Subcutaneous abdominal adipose tissue (tissue), 5 donors: ENCODE data around the gene MEOX1.

Source experiments
- H3K27ac ChIP-seq: one replicate; pipeline ENCODE4 v1.7.0; 2013; ENCODE audit warnings: low read depth, mild to moderate bottlenecking, inconsistent platforms, low read length, moderate library complexity
- H3K27me3 ChIP-seq, 5 donors: one replicate each; pipeline ENCODE4 v1.7.0; 2013; ENCODE audit warnings: low read length in 5 of 5, inconsistent platforms in 1 of 5; ENCODE audit not compliant: control insufficient read depth in 5 of 5, insufficient read depth in 4 of 5
- H3K36me3 ChIP-seq, 5 donors: one replicate each; pipeline ENCODE4 v1.7.0; 2013; ENCODE audit warnings: low read length in 5 of 5; ENCODE audit not compliant: control insufficient read depth in 5 of 5, insufficient read depth in 5 of 5
- H3K4me1 ChIP-seq, 5 donors: one replicate each; pipeline ENCODE4 v1.7.0; 2013; ENCODE audit warnings: low read length in 5 of 5, mild to moderate bottlenecking in 3 of 5, moderate library complexity in 1 of 5; ENCODE audit not compliant: control insufficient read depth in 5 of 5, insufficient read depth in 5 of 5
- H3K4me3 ChIP-seq, 5 donors: one replicate each; pipeline ENCODE4 v1.7.0; 2013; ENCODE audit warnings: low read length in 5 of 5, low read depth in 1 of 5
- H3K9ac ChIP-seq, 5 donors: one replicate each; pipeline ENCODE4 v1.7.0; 2013; ENCODE audit warnings: low read length in 5 of 5, mild to moderate bottlenecking in 4 of 5, moderate library complexity in 3 of 5
- H3K9me3 ChIP-seq, 5 donors: one replicate each; pipeline ENCODE4 v1.7.0; 2013; ENCODE audit warnings: low read length in 5 of 5; ENCODE audit not compliant: control insufficient read depth in 5 of 5
- donor health status: healthy.
- donor health status: healthy.
- donor health status: healthy.
- donor health status: healthy.
- donor health status: healthy.

Gene MEOX1

DNA sequence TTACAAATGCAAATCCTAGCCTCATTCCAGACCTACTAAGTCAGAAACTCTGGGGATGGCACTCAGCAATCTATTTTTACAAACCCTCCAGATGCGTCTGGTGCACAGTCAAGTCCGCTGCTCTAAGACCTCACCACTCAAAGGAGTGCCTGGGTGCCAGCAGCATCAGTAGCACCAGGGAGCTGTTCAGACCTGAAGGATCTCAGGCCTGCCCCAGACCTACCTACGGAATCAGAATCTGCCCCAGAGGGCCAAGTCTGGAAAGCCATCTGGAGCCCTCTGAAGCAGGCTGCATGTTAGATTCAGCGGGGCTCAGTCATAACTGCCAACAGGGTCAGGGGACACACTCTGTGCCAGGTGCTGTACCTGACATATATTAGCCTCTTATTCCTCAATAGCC, 17.6 kb downstream of the MEOX1 start:
- Histone ChIP-seq H3K4me3 (no peak overlapping the region), H3K9me3 (no peaks in the 10 kb centered on the region), H3K9ac (no peak overlapping the region), H3K36me3 (no peaks in the 10 kb centered on the region), H3K27ac (no peak overlapping the region), H3K4me1 (peaks cover 2 to 39% (median 13%) of the 10 kb centered on the region in 5 donors), H3K27me3 (peaks cover 0 to 8% (median 7%) of the 10 kb centered on the region in 5 donors)

DNA sequence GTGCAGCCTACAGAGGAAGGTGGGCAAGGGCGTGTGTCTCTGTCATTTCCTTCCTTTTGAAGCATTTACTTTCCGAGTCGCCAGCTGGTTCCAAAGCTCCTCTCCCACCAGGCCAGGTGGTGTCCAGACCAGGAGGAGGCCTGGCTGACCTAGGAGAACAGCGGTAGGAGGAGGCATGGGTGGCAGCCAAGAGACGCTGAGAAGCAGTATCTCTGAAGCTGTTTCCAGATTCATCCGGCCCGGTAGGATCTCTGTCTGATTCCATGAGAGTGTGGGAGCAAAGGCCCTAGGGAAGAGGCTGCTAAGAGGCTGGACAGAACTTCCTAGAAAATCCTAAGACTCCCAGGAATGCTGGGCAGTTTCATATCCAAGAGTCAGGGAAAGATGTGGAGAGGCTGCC, 20.3 kb downstream of the MEOX1 start:
- Histone ChIP-seq H3K4me1 (peaks cover 0 to 17% (median 11%) of the 10 kb centered on the region in 5 donors), H3K27ac (peak overlapping the region; percentile 54), H3K4me3 (no peak overlapping the region), H3K9me3 (no peaks in the 10 kb centered on the region), H3K9ac (no peak overlapping the region), H3K27me3 (peaks cover 0 to 7% (median 7%) of the 10 kb centered on the region in 5 donors), H3K36me3 (no peaks in the 10 kb centered on the region)

- no peaks in the 10 kb centered on the region for H3K9me3 ChIP-seq
- H3K27ac ChIP-seq: no peak overlapping the region
- peaks cover 0 to 6% (median 3%) of the 10 kb centered on the region in 5 donors for H3K27me3 ChIP-seq
- no peak overlapping the region for H3K9ac ChIP-seq
- H3K36me3 ChIP-seq: no peaks in the 10 kb centered on the region
- H3K4me1 ChIP-seq: peaks cover 0 to 14% (median 3%) of the 10 kb centered on the region in 5 donors
- no peak overlapping the region for H3K4me3 ChIP-seq
These were observed 21.1 kb downstream of the MEOX1 start for GRCh38 chr17:43640491-43641252.

DNA sequence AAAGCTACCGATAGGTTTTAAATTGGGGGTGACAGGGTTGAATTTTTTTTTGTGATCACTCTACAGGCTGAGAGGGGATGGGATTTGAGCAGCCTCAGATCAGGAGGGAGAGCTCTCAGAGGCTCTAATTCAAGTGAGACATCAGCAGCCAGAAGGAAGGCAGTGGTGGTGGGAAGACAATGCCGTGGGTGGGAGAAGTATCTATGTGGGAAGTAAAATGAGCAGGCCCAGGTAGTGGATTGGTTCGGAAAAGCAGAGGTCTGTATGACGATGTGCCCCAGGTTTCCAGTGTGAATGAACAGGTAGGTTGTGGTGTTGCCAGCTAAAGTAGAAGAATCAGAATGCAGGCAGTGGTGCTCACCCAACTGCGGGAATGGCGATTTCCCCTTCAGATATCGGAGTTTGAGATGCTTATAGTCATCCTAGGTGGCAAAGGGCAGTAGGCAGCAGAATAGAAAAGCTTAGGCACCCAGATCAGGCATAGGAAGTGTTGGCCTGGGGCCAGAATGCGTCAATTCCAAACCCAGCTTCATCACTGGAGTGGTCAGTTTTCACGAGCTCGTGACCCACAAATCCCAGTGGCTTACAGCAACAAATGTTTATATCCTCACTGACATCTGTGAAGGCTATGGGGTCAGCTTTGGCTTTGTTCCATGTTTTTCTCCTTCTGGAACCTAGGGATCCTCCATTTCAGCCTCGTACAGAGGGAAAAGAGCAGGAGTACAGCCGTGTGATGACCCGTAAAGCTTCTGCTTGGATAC, 24.0 kb downstream of the MEOX1 start:
- Histone ChIP-seq H3K36me3 (no peaks in the 10 kb centered on the region), H3K9ac (no peak overlapping the region), H3K27me3 (no peaks in the 10 kb centered on the region), H3K9me3 (no peaks in the 10 kb centered on the region), H3K27ac (no peak overlapping the region), H3K4me3 (no peak overlapping the region), H3K4me1 (peaks cover 6 to 23% (median 10%) of the 10 kb centered on the region in 5 donors)

DNA sequence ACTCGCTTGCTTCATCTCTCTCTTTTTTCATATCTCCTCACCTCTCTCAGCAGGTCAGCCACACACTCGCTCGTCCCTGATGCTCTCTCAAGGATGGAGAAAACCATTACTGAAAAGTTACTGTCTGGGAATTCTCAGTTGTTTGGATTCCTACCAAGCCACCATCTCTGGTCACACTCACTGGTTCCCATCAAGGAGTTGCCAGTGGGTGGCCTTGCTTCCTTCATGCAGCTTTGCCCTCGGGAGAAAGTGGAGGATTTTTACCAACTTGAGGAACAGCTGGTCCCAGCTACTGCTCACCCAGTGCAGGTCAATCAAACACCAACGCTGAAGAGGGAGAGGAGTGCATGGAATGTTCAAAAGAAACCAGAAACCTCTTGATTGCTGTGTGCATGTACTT, 25.3 kb downstream of the MEOX1 start:
- Histone ChIP-seq H3K4me3 (no peak overlapping the region), H3K9ac (no peak overlapping the region), H3K27me3 (no peaks in the 10 kb centered on the region), H3K27ac (no peak overlapping the region), H3K9me3 (no peaks in the 10 kb centered on the region), H3K4me1 (peaks cover 6 to 23% (median 10%) of the 10 kb centered on the region in 5 donors), H3K36me3 (no peaks in the 10 kb centered on the region)

GRCh38 chr17:43634591-43635125, 27.1 kb downstream of the MEOX1 start:
- peak overlapping the region in 1 of 5 donors; percentile 4 for H3K9ac ChIP-seq
- H3K27me3 ChIP-seq: peaks cover 0 to 2% (median 0%) of the 10 kb centered on the region in 5 donors
- peaks cover 6 to 23% (median 10%) of the 10 kb centered on the region in 5 donors for H3K4me1 ChIP-seq
- H3K9me3 ChIP-seq: no peaks in the 10 kb centered on the region
- H3K27ac ChIP-seq: peak overlapping the region; percentile 51
- H3K36me3 ChIP-seq: no peaks in the 10 kb centered on the region
- no peak overlapping the region for H3K4me3 ChIP-seq

- H3K9me3 ChIP-seq: no peaks in the 10 kb centered on the region
- H3K27ac ChIP-seq: no peak overlapping the region
- no peak overlapping the region for H3K4me3 ChIP-seq
- H3K4me1 ChIP-seq: peaks cover 6 to 34% (median 17%) of the 10 kb centered on the region in 5 donors
- no peak overlapping the region for H3K9ac ChIP-seq
- H3K36me3 ChIP-seq: no peaks in the 10 kb centered on the region
- H3K27me3 ChIP-seq: peaks cover 0 to 6% (median 2%) of the 10 kb centered on the region in 5 donors
These were observed 29.5 kb downstream of the MEOX1 start for GRCh38 chr17:43632221-43632620.

DNA sequence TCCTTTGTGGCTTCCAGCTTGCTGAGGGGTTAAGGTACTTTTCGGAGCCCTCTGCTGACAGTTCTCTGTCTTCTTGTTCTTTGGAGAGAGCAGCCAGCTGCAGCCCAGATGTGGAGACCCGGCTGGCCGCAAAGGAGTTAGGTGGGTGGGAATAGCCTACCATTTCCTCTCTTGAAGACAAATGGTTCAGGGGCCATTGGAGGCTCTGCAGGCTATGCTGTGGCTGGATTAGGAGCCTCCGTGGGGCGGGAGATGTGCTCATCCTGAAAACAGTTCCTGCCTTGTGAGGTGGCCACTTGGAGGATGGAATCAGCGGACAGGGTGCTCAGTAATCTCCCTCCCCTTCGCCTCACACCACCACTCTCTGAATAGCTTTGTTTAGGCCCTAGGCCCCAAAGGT, 30.3 kb downstream of the MEOX1 start:
- no peak overlapping the region for H3K4me3 ChIP-seq
- H3K4me1 ChIP-seq: peaks cover 6 to 34% (median 17%) of the 10 kb centered on the region in 5 donors
- H3K9ac ChIP-seq: no peak overlapping the region
- peaks cover 0 to 6% (median 2%) of the 10 kb centered on the region in 5 donors for H3K27me3 ChIP-seq
- no peaks in the 10 kb centered on the region for H3K9me3 ChIP-seq
- no peaks in the 10 kb centered on the region for H3K36me3 ChIP-seq
- no peak overlapping the region for H3K27ac ChIP-seq

DNA sequence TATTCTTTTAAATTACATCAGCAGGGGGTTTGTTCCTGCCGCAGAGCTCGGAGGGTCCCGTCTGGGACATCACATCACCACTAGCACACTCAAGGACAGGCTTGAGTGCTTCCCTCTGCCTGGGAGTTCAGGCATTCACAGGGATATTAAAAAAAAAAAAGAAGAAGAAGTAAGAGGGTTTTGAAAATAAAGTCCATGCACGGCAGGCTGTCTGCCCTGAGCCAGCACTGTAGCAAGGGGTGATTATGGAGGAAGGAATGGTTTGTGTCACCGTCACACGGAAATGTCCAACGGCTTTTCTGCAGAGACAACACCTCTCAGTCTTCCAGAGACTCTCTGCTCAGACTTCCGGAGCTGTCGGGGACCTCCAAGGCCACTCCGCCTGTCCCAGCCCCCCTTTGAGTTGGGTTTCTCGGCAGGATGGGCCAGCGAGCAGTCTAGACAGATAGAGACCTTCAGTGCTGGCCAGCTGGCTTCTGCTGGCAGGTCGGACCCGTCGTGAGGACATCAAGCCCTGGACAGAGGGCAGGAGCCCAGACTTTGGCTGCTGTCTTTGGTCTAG, 33.6 kb downstream of the MEOX1 start:
- H3K4me3 ChIP-seq: no peak overlapping the region
- H3K27ac ChIP-seq: no peak overlapping the region
- H3K4me1 ChIP-seq: peaks cover 0 to 23% (median 7%) of the 10 kb centered on the region in 5 donors
- H3K36me3 ChIP-seq: no peaks in the 10 kb centered on the region
- no peaks in the 10 kb centered on the region for H3K9me3 ChIP-seq
- H3K27me3 ChIP-seq: peaks cover 0 to 6% (median 2%) of the 10 kb centered on the region in 5 donors
- H3K9ac ChIP-seq: no peak overlapping the region
